H7 (cell line): ENCODE measurements around the gene ANKRD26. TPM values are rescaled to one million over a fixed set of nuclear protein-coding genes. Genes with fewer than 3 reads are reported as not detected.
"Not testable (repeated sequence)": the region's sequence is repeated elsewhere in the genome, so short reads cannot be mapped to it uniquely, and the experiment has no call there.

Experiments used
- DNase-seq: peaks from one replicate; pipeline ENCODE4 v3.0.0; 2012
- H3K27me3 ChIP-seq: 2 replicates; pipeline ENCODE4 v1.6.0; 2011; ENCODE audit warnings: mild to moderate bottlenecking, low read length; ENCODE audit not compliant: control insufficient read depth, insufficient read depth
- H3K36me3 ChIP-seq: replicated peaks from 2 replicates; pipeline ENCODE4 v1.5.1; 2011; ENCODE audit warnings: low read length; ENCODE audit not compliant: control insufficient read depth, insufficient read depth
- H3K4me3 ChIP-seq: 2 replicates; pipeline ENCODE4 v1.5.1; 2011; ENCODE audit warnings: low read depth, mild to moderate bottlenecking, control low read depth, low read length, moderate library complexity; ENCODE audit not compliant: insufficient read depth
- total RNA-seq: library from RNA; depleted of rRNA; stranded (reverse); fragments of >200 nt; shearing (Covaris generic); gene quantifications from 2 replicates; pipeline ENCODE4 v1.2.3, GENCODE V29; 2014

Gene ANKRD26
- total RNA-seq, 1 experiment from 2014 or later: 2.2 TPM

DNA sequence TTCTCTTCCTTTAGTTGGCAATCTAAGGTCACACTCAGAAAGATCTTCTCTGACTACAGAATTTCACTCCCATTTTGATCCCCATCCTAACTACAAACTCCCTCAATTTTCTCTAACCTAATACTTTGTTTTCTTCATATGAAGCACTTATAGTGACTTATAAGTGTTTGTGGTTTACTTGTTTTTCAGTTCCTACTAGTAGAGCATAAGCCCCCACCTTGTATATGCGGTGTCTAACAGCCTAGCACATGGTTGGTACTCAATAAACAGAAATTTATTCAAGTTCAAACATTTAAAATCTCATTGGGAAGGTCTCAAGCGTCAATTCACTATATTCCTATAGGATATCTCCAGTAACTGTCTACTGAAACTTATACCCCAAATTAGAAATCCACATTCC lies 35.2 kb downstream of the ANKRD26 start:
- H3K36me3 ChIP-seq: no peaks in the 10 kb centered on the region; the same call in 1 of the 2 replicates
- no peak overlapping the region for H3K4me3 ChIP-seq
- no peak for DNase-seq
- H3K27me3 ChIP-seq: no peaks in the 10 kb centered on the region

DNA sequence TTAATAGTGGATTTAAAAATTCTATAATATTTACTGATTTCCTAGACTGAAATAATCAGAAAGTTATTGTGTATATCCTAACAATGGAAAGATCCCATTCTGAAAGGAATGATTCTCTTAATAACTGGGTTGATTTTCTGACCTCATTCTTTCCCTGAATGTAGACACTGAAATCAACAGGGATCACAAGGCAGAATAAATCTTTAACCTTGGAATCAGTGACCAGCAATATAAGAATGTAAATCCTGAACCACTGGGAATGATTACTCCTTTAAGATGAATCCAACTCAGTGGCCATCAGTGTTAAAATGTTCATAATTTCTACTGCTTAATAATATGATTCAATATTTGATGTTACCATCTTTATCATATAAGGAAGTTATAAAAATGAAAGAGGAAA lies 47.6 kb downstream of the ANKRD26 start:
- no peak for DNase-seq

DNA sequence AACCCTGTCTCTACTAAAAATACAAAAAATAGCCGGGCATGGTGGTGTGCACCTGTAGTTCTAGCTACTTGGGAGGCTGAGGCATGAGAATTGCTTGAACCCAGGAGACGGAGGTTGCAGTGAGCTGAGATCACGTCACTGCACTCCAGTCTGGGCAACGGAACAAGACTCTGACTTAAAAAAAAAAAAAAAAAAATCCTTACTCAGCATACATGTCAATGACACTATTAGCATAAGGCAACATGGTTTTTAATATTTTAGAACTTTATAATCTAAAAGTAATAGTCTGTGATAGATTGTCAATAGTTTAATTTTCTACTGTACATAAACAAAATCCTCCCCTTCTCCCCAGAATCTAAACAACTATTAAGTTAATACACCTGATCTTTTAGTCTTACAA lies 55.0 kb downstream of the ANKRD26 start:
- H3K27me3 ChIP-seq, DNase-seq, H3K4me3 ChIP-seq, H3K36me3 ChIP-seq: not testable (repeated sequence)

More for the DNA sequence above, 47.6 kb downstream of the ANKRD26 start:
- no peaks in the 10 kb centered on the region for H3K36me3 ChIP-seq
- no peaks in the 10 kb centered on the region for H3K27me3 ChIP-seq
- H3K4me3 ChIP-seq: no peak overlapping the region

DNA sequence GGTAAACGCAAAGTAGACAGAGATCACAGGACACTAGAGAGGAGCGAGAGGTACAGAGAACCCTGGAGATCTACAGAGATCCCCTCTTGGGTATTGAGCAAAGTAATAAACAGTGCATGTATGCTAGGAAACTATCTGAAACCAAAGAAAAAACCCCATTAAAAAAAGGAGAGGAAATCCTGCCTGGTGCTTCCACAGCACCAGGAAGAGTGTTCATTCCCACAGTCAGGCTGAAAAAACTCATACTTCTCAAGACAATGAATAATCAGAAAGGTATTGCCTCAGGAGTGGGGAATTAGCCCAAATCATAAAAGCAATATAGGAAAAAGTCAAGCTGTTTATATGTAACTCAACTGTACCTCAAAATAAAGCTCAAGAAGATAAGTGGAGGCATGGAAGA lies 59.1 kb downstream of the ANKRD26 start:
- no peak overlapping the region for H3K4me3 ChIP-seq
- no peaks in the 10 kb centered on the region for H3K27me3 ChIP-seq
- no peak for DNase-seq
- peaks cover 1% of the 10 kb centered on the region; the same call in 1 of the 2 replicates for H3K36me3 ChIP-seq

GRCh38 chr10:27038168-27038567 lies 62.1 kb downstream of the ANKRD26 start:
- peaks cover 1% of the 10 kb centered on the region for H3K36me3 ChIP-seq
- DNase-seq: no peak
- H3K27me3 ChIP-seq: no peaks in the 10 kb centered on the region
- no peak overlapping the region for H3K4me3 ChIP-seq

DNA sequence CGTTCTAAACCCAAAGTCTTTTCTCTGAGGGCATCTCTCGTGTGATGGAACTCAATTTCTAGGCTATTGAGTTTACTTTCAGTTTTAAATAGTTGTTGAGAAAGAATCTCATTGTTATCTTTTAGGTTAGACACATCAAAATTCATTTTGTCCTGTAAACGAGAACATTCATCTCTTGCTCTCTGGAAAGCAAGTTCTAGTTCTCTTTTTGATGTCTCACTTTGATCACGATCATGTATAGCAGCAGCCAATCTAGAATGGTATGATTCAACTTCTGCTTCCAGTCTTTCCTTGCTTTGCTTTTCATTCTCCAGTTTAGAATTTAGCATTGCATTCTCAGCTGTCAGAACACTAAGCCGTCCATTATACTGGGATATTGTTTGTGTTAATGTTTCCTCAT lies 65.1 kb downstream of the ANKRD26 start:
- H3K36me3 ChIP-seq: no peaks in the 10 kb centered on the region; the same call in none of the 2 replicates
- H3K4me3 ChIP-seq: no peak overlapping the region
- H3K27me3 ChIP-seq: no peaks in the 10 kb centered on the region
- DNase-seq: no peak

DNA sequence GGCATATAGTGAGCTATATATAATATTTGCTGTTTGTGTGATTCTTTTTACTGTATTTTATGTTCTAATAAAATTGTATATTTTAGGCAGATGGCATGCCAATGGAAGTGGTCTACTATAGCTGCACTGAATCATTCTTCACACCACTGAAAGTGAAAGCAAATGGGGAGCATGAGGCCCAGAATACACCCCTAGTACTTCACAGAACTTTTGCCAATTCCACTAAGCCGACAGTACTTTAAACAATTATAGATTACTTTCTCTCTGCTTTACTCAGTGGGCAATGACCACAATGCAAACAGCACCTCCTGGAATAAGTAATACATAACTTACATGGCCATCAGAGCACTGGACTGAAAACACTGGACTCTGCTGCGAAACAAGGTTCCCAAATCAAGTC lies 70.2 kb downstream of the ANKRD26 start:
- Histone ChIP-seq H3K4me3 (no peak overlapping the region), H3K36me3 (no peaks in the 10 kb centered on the region; the same call in none of the 2 replicates), H3K27me3 (no peaks in the 10 kb centered on the region)
- DNase-seq: no peak

DNA sequence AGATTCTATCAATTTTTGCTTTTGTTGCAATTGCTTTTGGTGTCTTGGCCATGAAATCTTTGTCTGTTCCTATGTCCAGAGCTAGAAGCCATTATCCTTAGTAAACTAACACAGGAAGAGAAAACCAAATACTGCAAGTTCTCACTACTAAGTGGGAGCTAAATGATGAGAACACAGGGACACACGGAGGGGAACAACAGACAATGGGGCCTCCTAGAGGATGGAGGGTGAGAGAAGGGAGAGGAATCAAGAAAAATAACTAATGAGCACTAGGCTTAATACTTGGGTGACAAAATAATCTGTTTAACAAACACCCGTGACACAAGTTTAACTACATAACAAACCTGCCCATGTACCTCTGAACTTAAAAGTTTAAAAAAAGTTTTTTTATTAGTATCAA lies 78.2 kb downstream of the ANKRD26 start:
- Histone ChIP-seq H3K4me3 (no peak overlapping the region), H3K36me3 (no peaks in the 10 kb centered on the region), H3K27me3 (no peaks in the 10 kb centered on the region)
- no peak for DNase-seq

GRCh38 chr10:27020243-27020642 lies 80.1 kb downstream of the ANKRD26 start:
- Histone ChIP-seq H3K4me3 (no peak overlapping the region), H3K36me3 (no peaks in the 10 kb centered on the region), H3K27me3 (no peaks in the 10 kb centered on the region)
- DNase-seq: no peak

DNA sequence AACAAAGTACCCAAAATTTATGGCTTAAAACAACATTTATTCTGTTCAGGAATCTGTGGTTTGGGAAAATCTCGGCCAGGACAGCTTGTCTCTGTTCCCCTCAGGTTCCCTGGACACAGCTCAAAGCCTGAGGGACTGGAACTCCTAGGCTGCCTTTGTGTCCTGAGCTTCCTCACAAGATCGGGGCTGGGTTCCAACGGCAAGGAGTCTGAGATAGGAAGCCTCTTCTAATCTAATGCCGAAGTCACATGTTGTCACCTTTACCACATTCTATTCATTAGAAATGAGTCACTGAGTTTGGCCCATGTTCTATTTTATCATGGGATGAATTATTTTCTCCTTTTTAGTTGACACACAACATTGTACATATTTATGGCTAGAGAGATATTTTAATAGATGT lies 80.5 kb downstream of the ANKRD26 start:
- Histone ChIP-seq H3K4me3 (no peak overlapping the region), H3K36me3 (no peaks in the 10 kb centered on the region), H3K27me3 (no peaks in the 10 kb centered on the region)
- no peak for DNase-seq

DNA sequence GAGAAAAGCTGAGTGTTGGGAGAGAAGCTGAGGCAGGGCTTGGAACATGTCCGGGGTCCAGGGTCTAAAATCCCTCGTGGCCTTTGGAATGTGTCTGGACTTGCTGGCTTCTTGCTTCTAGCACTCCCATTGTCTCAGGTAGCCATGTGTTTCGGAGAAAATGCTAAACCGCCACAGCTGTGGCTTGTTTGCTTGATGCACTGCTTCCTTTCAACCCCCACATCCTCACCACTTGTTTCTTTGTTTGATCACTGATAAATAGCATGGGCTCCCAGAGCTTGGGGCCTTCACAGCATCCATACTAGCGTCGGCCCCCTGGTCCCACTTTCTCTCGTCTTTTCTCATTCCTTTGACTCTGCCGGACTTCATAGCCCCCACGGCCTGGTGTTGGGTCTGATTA lies 102.7 kb downstream of the ANKRD26 start:
- DNase-seq: no peak
- no peak overlapping the region for H3K4me3 ChIP-seq
- H3K27me3 ChIP-seq: no peaks in the 10 kb centered on the region

DNA sequence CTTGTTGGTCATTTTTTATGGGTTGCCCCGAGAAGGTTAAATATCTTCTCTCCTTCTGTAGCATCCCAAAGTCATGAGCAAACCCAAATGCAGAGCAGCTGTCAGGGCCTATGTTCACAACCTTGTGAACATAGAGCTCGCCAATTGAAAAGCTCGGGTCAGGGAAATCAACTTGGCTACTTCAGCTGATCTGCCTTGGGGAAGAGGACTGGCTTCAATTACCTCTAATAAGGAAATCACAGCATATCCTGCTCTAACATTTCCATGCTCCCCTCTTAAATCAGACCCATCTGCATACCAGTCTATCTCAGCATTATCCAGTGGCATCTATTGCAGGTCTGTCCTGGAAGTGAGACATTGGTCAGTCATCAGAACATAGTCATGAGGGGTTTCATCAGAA lies 105.6 kb downstream of the ANKRD26 start:
- Histone ChIP-seq H3K36me3 (no peaks in the 10 kb centered on the region), H3K27me3 (no peaks in the 10 kb centered on the region), H3K4me3 (no peak overlapping the region)
- no peak for DNase-seq

More for the DNA sequence above, 102.7 kb downstream of the ANKRD26 start:
- H3K36me3 ChIP-seq: no peaks in the 10 kb centered on the region

DNA sequence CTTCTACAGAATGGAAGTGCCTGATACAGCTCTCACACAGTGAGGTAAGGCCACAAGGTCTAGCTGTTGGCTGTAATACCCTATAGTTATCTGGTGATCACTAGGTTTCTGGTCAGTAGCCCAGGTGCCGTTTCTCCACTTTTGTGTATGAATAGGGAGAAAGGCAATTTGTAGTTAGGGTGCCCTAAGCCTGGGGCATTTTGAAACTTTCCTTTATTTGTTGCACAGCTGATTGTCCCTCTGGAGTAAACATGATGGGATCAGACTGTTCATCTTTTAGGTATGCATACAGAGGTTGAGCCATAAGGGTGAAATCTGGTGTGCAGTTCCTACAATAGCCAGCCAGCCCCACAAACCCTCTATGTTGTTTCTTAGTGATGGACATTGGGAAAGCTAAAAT lies 112.4 kb downstream of the ANKRD26 start:
- H3K36me3 ChIP-seq: no peaks in the 10 kb centered on the region
- no peak for DNase-seq
- no peaks in the 10 kb centered on the region for H3K27me3 ChIP-seq
- no peak overlapping the region for H3K4me3 ChIP-seq

- DNase-seq: no peak
- Histone ChIP-seq H3K36me3 (no peaks in the 10 kb centered on the region; the same call in 1 of the 2 replicates), H3K27me3 (no peaks in the 10 kb centered on the region), H3K4me3 (no peak overlapping the region)
Observed at GRCh38 chr10:26983156-26983555, 117.1 kb downstream of the ANKRD26 start.

GRCh38 chr10:26982058-26982457 lies 118.2 kb downstream of the ANKRD26 start:
- Histone ChIP-seq H3K36me3 (no peaks in the 10 kb centered on the region; the same call in 1 of the 2 replicates), H3K4me3 (no peak overlapping the region)

GRCh38 chr10:26981232-26981824 lies 119.0 kb downstream of the ANKRD26 start:
- H3K27me3 ChIP-seq: no peaks in the 10 kb centered on the region
- no peak for DNase-seq
- H3K4me3 ChIP-seq: no peak overlapping the region
- no peaks in the 10 kb centered on the region; the same call in 1 of the 2 replicates for H3K36me3 ChIP-seq

More at GRCh38 chr10:26982058-26982457, 118.2 kb downstream of the ANKRD26 start:
- no peaks in the 10 kb centered on the region for H3K27me3 ChIP-seq
- DNase-seq: no peak
